SKM-1 (cell line): ENCODE measurements around the gene HK3.
"Not testable (repeated sequence)": the region's sequence is repeated elsewhere in the genome, so short reads cannot be mapped to it uniquely, and the experiment has no call there.

ENCODE experiments used
- DNase-seq: peaks from one replicate; lab custom pipeline; 2025; ENCODE audit not compliant: unreplicated experiment; lab: John Stamatoyannopoulos, UW

The HK3 gene

DNA sequence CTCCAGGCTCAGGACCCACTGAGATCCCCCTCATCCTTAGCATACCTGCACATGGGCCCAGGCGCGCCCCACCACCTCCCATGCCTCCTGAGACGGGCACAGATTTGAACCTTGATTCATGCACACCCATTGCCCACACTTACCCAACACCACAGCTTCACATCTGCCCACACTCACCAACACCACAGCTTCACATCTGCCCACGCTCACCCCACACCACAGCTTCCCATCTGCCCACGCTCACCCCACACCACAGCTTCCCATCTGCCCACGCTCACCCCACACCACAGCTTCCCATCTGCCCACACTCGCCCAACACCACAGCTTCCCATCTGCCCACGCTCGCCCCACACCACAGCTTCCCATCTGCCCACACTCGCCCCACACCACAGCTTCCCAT, 28.5 kb downstream of the HK3 start:
- DNase-seq: not testable (repeated sequence)

DNA sequence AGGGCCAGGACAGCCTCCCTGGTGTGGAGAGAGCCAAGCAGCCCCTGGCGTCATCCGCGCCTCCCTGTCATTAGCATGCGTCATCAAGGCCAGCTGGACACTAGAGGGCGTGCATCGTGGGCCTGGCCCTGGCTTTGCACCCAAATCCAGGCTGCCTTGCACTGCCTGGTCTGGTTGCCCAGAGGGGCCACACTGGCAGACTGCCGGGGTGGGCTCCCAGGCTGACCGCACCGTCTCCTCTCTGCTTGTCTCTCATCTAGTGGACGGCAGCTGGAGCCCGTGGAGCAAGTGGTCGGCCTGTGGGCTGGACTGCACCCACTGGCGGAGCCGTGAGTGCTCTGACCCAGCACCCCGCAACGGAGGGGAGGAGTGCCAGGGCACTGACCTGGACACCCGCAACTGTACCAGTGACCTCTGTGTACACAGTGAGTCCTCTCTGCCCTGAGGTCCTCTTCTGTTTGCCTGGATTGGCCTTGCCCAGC, 29.0 kb downstream of the HK3 start:
- DNase-seq: no peak

DNA sequence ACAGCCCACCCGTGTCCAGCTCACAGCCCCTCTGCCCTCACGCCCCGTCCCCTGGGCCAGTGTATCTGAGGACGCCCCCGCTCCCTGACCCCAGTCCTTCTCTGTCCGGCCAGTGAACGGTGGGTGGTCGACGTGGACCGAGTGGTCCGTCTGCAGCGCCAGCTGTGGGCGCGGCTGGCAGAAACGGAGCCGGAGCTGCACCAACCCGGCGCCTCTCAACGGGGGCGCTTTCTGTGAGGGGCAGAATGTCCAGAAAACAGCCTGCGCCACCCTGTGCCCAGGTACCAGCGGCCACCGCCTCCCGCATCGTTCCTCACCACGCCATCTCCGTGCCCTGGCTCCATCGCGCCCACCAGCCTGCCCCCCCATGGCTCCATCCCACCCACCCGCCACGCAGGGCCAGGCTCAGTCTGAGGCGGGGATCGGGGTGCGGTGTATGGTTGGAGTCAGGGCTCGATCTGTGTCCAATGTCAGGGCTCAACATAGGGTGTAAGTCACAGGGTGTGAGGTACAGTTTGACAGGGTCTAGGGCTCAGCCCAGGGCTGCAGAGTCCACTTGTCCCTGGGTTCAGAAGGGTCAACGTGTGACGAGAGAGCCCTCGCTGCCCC, 29.5 kb downstream of the HK3 start:
- DNase-seq: no peak

DNA sequence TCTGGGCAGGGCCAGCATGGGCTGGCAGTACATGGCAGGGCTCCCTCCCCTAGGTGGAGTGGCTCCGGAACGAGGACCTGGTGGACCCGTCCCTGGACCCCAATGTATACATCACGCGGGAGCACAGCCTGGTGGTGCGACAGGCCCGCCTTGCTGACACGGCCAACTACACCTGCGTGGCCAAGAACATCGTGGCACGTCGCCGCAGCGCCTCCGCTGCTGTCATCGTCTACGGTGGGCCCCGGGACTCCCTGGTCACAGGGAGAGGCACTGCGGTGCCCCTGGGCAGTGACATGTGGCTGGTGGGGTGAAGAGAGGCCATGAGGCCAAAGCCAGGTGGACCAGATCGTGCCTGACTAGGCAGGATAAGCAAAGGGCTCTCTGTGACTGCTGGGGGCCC, 30.4 kb downstream of the HK3 start:
- no peak for DNase-seq

DNA sequence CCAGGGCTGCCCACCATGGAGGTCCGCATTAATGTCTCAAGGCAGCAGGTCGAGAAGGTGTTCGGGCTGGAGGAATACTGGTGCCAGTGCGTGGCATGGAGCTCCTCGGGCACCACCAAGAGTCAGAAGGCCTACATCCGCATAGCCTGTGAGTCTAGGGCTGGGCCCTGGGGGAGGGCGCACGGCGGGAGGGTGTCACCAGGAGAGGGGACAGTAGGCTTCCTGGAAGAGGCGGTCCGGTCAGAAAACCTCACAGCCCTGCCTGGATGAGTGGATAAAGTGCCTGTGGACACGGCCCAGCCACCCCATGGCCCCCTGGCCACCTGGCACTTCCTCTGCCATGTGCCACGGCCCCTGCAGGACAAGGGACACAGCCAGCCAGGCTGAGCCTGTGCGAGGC, 31.0 kb downstream of the HK3 start:
- DNase-seq: no peak

DNA sequence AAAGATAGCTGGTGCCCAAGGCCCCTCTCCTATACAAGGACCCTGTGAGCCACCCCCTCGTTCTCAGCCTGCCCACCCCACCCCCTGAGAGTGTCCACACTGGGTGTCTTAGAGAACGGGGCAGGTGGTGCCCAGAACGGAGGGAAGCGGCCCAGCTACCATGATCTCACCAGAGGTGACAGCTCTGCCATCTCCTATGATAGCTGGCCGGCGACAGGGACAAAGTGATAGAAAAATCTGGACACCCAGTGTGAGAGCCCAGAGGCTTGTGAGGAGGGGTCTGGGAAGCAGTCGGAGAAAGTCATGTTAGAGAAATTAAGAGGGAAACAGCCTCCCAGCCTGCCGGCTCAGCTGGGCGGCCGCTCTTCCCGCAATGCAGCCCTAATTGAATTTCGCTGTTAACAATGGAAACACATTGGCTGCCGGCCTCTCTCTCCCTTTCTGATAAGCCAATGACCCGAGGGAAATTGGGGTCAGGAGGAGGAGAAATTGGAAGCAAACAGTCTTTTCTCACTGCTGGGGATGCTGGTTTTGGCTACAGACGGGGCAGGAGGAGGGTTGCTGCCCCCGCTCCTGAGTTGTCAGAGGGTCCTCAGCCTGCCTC, 32.3 kb downstream of the HK3 start:
- DNase-seq: no peak

DNA sequence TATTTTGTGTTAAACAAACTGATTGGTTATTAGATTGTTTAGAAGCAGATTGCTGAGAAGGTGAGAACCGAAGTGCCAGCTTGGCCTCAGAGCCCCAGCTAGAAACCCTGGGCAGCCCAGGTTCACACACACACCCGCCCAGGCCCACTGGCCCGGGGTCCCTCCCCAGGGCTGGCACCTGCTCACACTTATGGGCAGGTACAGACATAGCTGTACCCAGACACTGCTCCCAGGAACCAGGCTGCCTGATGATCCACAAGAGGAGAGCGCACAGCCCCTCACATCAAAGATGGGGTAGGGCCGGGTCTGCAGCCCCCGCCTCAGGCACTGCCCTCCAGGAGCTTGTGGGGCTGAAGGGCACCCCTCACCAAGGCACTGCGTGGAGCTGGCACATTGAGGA, 33.2 kb downstream of the HK3 start:
- DNase-seq: no peak

DNA sequence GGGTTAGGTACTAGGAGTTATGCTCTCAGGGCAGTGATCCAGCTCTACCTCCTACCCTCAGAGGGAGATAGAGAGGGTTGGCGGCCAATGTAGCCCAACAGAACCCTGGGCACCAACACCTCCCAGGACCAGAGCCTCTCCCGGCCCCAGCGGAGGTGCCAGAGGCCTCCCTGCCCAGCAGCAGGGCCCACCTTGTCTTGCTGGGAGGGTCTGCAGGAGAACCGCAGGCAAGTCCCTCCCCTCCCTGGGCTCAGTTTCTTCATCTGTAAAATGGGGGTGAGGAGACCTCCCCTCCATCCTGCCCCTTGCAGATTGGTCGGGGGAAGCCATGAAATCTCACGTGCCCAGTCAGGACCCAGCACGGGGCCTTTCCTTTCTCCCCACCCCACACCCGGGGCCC, 34.4 kb downstream of the HK3 start:
- no peak for DNase-seq

DNA sequence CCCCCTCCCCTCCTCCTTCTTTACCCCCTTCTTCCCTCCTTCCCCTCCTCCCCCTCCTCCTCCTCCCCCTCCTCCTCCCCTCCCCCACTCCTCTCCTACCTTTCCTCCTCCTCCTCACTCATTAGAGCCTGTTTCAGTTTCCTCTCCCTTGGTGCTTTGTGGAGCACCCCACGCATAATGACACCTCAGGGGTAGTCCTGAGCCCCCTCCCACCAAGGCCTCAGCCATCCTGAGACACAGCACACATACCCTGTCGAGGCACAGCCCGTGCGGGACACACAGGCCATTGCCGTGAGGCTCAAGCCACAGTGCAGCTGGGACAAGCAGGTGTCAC, 35.4 kb downstream of the HK3 start:
- DNase-seq: no peak

DNA sequence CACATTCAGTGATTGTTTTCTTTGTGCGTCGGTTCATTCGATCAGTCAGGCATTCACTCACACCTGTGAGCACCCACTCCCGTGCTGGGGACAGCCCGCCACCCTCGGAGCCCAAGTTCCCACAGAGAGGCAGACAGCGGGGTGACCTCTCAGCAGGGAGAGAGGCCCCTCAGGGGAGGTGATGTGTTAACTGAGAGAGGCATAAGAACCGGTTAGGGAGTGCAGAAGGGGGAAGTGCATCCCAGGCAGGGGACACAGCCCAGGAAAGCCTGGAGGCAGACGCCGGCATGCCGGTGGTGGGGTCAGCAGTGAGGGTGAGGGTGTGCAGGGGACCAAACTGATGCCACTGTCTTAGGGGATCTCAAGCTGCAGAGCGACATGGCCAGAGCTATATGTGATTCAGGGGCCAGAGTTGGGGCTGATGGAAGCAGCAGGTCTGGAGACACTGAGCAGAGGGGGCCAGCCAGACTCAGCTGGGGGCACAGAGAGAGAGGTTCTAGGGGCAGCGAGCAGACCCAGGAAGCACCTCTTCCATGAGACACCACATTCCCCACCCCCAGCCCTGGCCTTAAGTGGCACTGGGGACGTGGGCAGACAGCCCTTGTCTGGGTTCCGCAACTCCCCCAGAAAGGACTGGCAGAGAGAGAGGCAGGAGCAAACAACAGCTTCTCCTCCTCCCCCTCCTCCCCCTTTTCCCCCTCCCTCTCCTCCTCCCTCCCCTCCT, 35.9 kb downstream of the HK3 start:
- DNase-seq: no peak

DNA sequence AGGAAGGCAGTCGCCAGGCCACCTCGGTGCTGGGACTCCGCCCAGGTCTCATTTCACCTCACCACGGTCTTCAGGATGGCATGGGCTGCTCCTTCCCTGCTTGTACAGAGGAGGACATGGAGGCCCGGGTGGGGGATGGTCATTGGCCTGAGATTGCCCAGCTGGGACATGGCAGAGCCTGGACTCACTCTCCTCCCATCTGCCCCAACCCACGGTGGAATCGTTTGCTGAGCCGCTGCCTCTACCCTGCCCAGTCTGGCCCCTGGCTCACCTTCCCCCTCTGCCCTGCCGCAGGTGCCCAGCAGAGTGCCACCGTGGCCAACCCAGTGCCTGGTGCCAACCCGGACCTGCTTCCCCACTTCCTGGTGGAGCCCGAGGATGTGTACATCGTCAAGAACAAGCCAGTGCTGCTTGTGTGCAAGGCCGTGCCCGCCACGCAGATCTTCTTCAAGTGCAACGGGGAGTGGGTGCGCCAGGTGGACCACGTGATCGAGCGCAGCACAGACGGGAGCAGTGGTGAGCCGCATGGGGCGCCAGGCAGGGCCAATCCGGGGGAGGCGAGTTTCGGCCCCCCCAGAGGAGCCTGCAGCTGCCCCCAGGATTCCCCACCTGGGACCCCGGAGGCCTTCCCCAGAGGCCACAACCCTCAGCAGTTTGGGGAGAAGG, 36.7 kb downstream of the HK3 start:
- no peak for DNase-seq

DNA sequence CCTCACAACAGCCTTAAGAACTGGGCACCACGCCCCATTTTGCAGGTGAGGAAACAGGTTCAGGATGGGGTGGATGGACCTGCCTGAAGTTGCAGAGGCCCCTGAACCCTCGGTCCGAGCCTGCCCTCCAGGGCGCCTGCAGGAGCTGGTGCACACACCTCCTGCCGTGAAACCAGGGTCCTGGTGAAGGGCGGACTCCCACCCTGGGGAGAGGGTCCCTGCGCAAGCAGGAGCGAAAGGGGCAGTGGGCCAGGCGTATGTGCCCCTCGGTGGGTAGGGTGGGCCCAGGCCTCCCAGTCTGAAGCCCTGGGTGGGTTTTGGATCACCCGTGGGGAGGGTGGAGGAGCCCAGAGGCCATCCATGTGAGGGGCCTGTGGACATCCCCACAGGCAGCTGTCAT, 37.9 kb downstream of the HK3 start:
- no peak for DNase-seq

DNA sequence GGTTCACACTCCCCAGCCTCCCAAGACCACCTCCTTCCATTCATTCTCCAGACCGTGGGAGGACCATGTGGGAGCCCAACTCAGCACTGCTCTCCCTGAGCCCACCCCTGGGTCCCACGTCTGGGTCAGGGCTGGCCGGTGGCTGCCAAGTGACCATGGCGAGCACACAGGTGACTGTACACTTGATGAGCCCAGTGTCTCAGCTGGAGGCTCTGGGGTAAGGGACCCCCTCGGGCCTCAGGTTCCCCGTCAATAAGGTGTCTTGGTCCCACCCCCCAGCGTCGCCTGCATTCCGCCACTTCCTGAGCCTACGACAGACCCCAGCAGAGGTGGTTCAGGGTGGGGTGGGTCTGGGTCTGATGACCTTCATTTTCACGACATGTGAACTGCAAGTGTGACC, 38.8 kb downstream of the HK3 start:
- DNase-seq: no peak

DNA sequence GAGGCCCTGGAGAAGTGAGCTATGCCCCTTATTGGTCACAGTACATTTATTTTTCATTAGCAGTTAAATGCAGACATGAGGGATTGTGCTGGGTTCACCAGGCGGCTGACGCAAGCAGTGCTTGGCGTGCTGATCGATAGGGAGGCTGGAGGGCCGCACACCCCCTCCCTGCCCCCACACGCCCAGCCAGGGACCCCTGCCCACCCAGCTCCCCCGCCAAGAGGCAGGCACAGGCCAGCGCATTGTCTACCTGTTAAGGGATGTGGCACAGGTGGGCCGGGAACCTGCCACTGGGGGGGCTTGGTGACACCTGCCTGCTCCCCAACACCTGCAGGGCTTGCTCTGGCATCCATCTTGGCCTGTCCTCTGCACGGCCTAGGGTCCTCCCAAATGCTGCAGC, 39.2 kb downstream of the HK3 start:
- DNase-seq: no peak

DNA sequence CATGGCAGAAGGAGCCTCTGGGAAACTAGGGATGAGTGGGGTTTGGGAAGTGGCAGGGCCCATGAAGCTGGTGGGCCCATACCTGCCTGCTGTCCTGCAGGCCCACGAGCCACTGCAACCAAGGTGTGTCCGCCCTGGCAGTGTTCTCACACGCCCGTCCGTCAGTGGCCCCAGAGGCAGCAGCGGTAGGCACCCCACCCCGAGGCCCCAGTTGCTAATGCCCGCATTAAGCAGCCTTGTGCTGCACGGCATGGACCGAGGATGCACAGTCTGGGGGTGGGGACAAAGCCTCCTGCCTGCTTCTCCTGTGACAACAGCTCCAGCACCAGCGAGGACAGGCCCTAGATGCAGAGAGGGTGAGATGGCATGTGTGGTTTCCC, 41.3 kb downstream of the HK3 start:
- no peak for DNase-seq

DNA sequence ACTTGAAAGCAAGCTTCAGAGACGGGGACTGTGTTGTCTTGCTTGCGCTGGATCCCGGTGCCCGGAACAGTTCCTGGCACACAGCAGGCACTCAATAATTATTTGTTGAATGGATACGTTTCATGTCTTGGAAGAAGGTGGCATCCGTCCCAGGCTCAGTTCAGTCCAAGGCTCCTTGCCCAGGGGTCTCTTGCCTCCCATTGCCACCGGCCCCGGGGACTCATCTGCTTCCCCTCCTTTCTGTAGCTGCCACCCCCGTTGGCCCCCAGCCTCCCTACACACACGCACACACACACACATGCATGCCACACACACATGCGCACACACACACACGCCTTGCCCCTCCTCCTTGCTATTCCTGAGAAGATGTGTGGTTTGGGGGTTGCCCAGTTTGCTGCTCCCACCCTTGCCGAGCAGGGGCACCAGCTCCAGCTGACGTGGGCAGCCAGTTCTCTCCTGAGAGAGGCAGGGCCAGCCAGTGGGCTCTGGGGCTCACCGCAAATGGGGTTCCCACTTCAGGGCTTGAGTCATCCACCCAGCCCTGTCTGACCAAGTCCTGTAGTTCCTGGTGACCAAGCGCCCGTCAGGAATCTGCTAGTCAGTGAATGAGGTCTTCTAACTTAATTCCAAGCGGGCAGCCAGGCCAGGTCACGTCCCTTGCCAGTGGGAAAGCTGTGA, 41.8 kb downstream of the HK3 start:
- no peak for DNase-seq

DNA sequence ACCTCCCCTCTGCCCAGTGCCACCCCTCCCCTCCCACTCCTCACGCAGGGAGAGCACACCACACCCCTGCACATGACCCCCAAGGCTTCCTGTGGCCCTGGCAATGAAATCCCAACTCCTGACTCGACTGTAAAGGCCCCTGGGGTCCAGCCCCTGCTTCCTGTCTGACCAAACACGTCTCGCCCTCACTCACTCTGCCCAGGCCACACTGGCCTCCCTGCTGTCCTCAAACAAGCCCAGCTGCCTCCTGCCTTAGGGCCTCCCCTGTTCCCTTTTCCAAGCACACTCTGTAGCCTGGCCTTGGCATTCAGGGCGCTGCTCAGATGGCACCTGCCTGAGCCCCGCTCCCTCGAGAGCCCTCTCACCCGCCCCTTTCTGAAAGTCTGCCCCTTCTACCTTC, 42.4 kb downstream of the HK3 start:
- no peak for DNase-seq

DNA sequence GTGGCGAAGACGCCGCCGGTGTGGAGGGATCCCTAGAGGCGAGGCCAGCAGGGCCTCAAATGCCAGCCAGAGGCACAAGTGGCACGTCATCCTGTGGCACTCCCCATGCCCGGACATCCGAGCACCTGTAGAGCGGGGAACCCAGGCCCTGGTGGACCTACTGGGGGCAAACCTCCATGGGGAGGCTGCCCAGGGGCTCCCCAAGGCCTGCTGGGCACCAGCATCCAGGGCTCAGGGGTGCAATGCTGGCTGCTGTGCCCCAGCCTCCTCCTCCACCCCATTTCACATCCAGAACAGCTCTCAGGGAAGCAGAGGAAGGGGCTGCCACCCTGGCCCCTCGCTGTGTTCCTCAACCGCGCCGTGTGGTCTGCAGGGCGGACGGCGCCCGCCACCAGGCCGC, 43.5 kb downstream of the HK3 start:
- no peak for DNase-seq

DNA sequence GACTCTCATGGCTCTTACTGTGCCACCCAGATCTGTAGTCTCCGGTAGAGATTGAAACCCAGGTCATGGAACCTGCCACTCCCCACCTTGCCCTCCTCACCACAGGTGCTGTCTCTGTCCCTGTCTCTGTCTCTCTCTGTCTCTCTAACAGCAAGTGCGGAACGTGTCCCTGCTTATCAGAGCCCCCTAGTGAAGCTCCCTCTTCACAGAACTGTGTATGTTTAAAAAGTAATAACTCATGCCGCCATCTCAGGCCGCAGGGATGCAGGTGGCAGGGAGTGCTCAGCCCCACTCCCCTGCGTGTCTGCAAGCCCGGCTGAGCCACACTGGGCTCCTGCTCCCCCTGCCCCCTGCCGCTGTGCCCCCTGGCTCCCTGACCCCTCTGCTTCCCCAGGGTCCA, 45.0 kb downstream of the HK3 start:
- no peak for DNase-seq

DNA sequence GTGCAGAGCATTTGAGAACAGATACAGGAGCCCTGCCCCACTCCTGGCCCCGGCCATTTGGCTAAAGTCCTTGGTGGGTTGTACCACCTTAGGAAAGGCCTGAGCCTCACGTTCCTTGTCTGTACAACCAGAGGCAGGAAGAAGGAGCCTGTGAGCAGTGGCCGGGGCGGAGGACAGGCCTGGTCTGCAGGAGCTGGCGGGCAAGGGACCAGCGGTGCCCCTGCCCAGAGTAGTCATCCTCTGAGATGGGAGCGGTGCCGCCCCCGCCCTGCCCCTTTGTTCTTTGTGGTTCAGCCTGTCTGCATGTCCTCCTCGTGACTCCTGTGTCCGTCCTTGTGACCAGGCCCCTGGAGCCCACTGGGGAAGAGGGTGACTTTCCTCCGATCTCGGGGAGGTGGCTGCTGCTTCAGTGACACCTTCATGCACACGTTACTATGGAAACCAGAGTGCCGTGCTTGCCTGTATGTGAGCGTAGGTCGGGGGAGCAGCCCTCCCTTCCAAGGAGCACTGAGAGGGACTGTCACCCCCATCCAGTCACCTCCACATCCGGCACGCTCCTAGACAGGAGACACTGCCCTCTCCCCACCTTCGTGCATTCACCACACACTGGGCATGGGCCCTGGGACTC, 45.9 kb downstream of the HK3 start:
- DNase-seq: no peak
